ENCODE results near the gene RUNDC3A.
"Not testable (repeated sequence)": the region's sequence is repeated elsewhere in the genome, so short reads cannot be mapped to it uniquely, and the experiment has no call there.

RUNDC3A gene

GRCh38 chr17:44318077-44318892, 9.9 kb downstream of the RUNDC3A start:
- DNase-seq (ENCODE audit: low spot score) = no peak

- no peak for DNase-seq (ENCODE audit: low spot score)
Measured at GRCh38 chr17:44320066-44320465, 11.7 kb downstream of the RUNDC3A start.

GRCh38 chr17:44321246-44322120, 13.1 kb downstream of the RUNDC3A start:
- no peak for DNase-seq (ENCODE audit: low spot score)

- DNase-seq (ENCODE audit: low spot score) = no peak
Measured at GRCh38 chr17:44322236-44322895, 14.0 kb downstream of the RUNDC3A start.

- DNase-seq (ENCODE audit: low spot score) = no peak
Measured at GRCh38 chr17:44323359-44324091, 15.1 kb downstream of the RUNDC3A start.

GRCh38 chr17:44324092-44324570, 15.7 kb downstream of the RUNDC3A start:
- no peak for DNase-seq (ENCODE audit: low spot score)

- DNase-seq (ENCODE audit: low spot score) = peak; percentile 95
Measured at GRCh38 chr17:44324571-44325275, 16.3 kb downstream of the RUNDC3A start, which contains the start of gene SLC25A39. TSS of gene SLC25A39 (minus strand) at chr17:44324823. CDS start at chr17:44323562, 1,261 bp downstream.

GRCh38 chr17:44326861-44327444, 18.6 kb downstream of the RUNDC3A start:
- DNase-seq (ENCODE audit: low spot score) = peak; percentile 97

- no peak for DNase-seq (ENCODE audit: low spot score)
Measured at GRCh38 chr17:44327715-44328449, 19.5 kb downstream of the RUNDC3A start.

- not testable (repeated sequence) for DNase-seq (ENCODE audit: low spot score)
Measured at GRCh38 chr17:44329516-44329915, 21.1 kb downstream of the RUNDC3A start.

- DNase-seq (ENCODE audit: low spot score) = not testable (repeated sequence)
Measured at GRCh38 chr17:44330263-44330662, 21.9 kb downstream of the RUNDC3A start.

GRCh38 chr17:44331249-44331760, 22.9 kb downstream of the RUNDC3A start:
- DNase-seq (ENCODE audit: low spot score) = peak; percentile 65

GRCh38 chr17:44333371-44333770, 25.0 kb downstream of the RUNDC3A start:
- no peak for DNase-seq (ENCODE audit: low spot score)

GRCh38 chr17:44334315-44334714, 25.9 kb downstream of the RUNDC3A start:
- DNase-seq (ENCODE audit: low spot score) = no peak

GRCh38 chr17:44334727-44335126, 26.3 kb downstream of the RUNDC3A start:
- DNase-seq (ENCODE audit: low spot score) = no peak

GRCh38 chr17:44335564-44335963, 27.2 kb downstream of the RUNDC3A start:
- DNase-seq (ENCODE audit: low spot score) = no peak

- DNase-seq (ENCODE audit: low spot score) = no peak
Measured at GRCh38 chr17:44335968-44336367, 27.6 kb downstream of the RUNDC3A start.

GRCh38 chr17:44338702-44339101, 30.3 kb downstream of the RUNDC3A start:
- no peak for DNase-seq (ENCODE audit: low spot score)

GRCh38 chr17:44340553-44340952, 32.2 kb downstream of the RUNDC3A start:
- DNase-seq (ENCODE audit: low spot score) = not testable (repeated sequence)

All from AG08395 (cell line).